Measurements from ENCODE around the gene ZNF180. TPM values are rescaled to one million over a fixed set of nuclear protein-coding genes. Genes with fewer than 3 reads are reported as not detected.

ZNF180 gene
- total RNA-seq, 6 donors from 2014 or later, result 6.3 to 14.3 (median 10.0) TPM

DNA sequence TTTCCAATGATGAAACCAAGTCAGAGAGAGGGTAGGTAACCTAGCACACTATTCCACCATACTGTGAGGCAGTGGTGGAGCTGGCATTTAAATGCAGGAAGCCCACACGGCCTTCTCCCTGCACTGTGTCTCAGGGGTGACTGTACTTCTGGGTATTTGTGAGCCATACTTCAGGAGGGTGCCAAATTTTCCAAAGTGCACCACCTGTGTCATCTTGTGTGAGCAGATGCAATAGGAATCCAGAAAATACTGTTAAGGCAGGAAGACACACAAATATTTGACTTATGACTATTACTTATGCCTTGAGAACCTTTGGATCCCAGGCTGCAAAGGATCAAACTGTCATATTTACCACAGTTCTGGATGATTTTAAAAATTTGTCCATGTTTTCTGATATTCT is 69.4 kb downstream of the ZNF180 start:
- TF ChIP-seq, protein P1, sequence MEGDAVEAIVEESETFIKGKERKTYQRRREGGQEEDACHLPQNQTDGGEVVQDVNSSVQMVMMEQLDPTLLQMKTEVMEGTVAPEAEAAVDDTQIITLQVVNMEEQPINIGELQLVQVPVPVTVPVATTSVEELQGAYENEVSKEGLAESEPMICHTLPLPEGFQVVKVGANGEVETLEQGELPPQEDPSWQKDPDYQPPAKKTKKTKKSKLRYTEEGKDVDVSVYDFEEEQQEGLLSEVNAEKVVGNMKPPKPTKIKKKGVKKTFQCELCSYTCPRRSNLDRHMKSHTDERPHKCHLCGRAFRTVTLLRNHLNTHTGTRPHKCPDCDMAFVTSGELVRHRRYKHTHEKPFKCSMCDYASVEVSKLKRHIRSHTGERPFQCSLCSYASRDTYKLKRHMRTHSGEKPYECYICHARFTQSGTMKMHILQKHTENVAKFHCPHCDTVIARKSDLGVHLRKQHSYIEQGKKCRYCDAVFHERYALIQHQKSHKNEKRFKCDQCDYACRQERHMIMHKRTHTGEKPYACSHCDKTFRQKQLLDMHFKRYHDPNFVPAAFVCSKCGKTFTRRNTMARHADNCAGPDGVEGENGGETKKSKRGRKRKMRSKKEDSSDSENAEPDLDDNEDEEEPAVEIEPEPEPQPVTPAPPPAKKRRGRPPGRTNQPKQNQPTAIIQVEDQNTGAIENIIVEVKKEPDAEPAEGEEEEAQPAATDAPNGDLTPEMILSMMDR (IDR thresholded peaks at IDR 0.05), result no peak
- no peak for TF ChIP-seq POLR2AphosphoS5 (IDR thresholded peaks at IDR 0.05)
- no peak for TF ChIP-seq EP300 (IDR thresholded peaks at IDR 0.05)
- TF ChIP-seq POLR2A (IDR thresholded peaks at IDR 0.05), result no peak
- Histone ChIP-seq H3K27ac (no peak overlapping the region), H3K9me3 (peaks cover 28 to 94% (median 72%) of the 10 kb centered on the region in 4 donors), H3K4me3 (no peak overlapping the region), H3K27me3 (no peaks in the 10 kb centered on the region), H3K36me3 (peaks cover 0 to 29% (median 6%) of the 10 kb centered on the region in 4 donors), H3K4me1 (no peaks in the 10 kb centered on the region)
- ATAC-seq (ENCODE audit: low FRiP score in 2 of 2) (no peak), DNase-seq (no peak)
- 82 to 84% methylated on average over 1 of the region's 1 CpG for WGBS, 2 donors

Other genes with a start within 250 kb of the ZNF180 start
- under 1 TPM in 4 of 6 donors, not detected in 2; 0.15 to 0.44 (median 0.25) TPM for gene ZNF233, start 240.6 kb downstream of the ZNF180 start, total RNA-seq
- gene ZNF235, start 195.5 kb downstream of the ZNF180 start, total RNA-seq, result 10 to 100 TPM in 2 of 6 donors, 1 to 10 TPM in 4; 3.0 to 16.8 (median 8.3) TPM
- 1 to 10 TPM in 5 of 6 donors, under 1 TPM in 1; 0.44 to 6.3 (median 4.0) TPM for gene ZNF112, start 143.8 kb downstream of the ZNF180 start, total RNA-seq
- 1 to 10 TPM in 4 of 6 donors, under 1 TPM in 1, not detected in 1; 0.61 to 3.8 (median 1.3) TPM for gene ZNF285, start 98.9 kb downstream of the ZNF180 start, total RNA-seq
- gene ZNF229, start 52.0 kb downstream of the ZNF180 start, total RNA-seq, result 1 to 10 TPM; 1.4 to 2.2 (median 1.8) TPM
- gene CEACAM20, start 29.2 kb upstream of the ZNF180 start, total RNA-seq, result not detected
- gene IGSF23, start 113.0 kb upstream of the ZNF180 start, total RNA-seq, result not detected
- gene PVR, start 143.4 kb upstream of the ZNF180 start, total RNA-seq, result 10 to 100 TPM; 40.5 to 89.7 (median 44.2) TPM
- 10 to 100 TPM in 2 of 6 donors, 1 to 10 TPM in 4; 2.8 to 13.6 (median 7.2) TPM for gene CEACAM19, start 171.0 kb upstream of the ZNF180 start, total RNA-seq
- gene CEACAM16, start 198.6 kb upstream of the ZNF180 start, total RNA-seq, result not detected
- 100 to 1,000 TPM in 2 of 6 donors, 10 to 100 TPM in 4; 31.1 to 114 (median 71.6) TPM for gene BCL3, start 248.2 kb upstream of the ZNF180 start, total RNA-seq

Data from upper lobe of left lung (tissue), 6 donors.